Spleen (tissue), 7 donors: ENCODE data around the gene MT1H.
"Not testable (repeated sequence)": the region's sequence is repeated elsewhere in the genome, so short reads cannot be mapped to it uniquely, and the experiment has no call there.

Source experiments
- POLR2A ChIP-seq, 3 donors: fragments of 450-650 bp; IDR thresholded peaks; one replicate each; pipeline ENCODE4 v1.5.1; 2017; ENCODE audit warnings: antibody characterized with exemption in 3 of 3, mild to moderate bottlenecking in 1 of 3
- POLR2AphosphoS5 ChIP-seq, 3 donors: sonication (generic); formaldehyde crosslinking; IDR thresholded peaks; one replicate each; pipeline ENCODE4 v1.5.1; 2017; ENCODE audit warnings: antibody characterized with exemption in 3 of 3
- TF ChIP-seq, protein P1 (sequence below), 11 experiments: fragments of 200-600 bp in 7 of 11; fragments of 450-650 bp in 4 of 11; sonication (generic) in 4 of 11; IDR thresholded peaks in 8 of 11; conservative IDR thresholded peaks in 3 of 11; 1 replicate in 7 of 11; 2 replicates in 4 of 11; pipeline versions ENCODE4 v1.4.0 to v1.8.0; 2016 to 2021; ENCODE audit warnings: antibody characterized with exemption in 11 of 11, inconsistent platforms in 4 of 11, mild to moderate bottlenecking in 1 of 11
- donor health status: DM: no; HTN: no; CAD: no; lungs with moderate emphysema.
- donor health status: DM: no; HTN: no; CAD: no.
- donor health status: DM: no; HTN: no; CAD: no.

DNA sequence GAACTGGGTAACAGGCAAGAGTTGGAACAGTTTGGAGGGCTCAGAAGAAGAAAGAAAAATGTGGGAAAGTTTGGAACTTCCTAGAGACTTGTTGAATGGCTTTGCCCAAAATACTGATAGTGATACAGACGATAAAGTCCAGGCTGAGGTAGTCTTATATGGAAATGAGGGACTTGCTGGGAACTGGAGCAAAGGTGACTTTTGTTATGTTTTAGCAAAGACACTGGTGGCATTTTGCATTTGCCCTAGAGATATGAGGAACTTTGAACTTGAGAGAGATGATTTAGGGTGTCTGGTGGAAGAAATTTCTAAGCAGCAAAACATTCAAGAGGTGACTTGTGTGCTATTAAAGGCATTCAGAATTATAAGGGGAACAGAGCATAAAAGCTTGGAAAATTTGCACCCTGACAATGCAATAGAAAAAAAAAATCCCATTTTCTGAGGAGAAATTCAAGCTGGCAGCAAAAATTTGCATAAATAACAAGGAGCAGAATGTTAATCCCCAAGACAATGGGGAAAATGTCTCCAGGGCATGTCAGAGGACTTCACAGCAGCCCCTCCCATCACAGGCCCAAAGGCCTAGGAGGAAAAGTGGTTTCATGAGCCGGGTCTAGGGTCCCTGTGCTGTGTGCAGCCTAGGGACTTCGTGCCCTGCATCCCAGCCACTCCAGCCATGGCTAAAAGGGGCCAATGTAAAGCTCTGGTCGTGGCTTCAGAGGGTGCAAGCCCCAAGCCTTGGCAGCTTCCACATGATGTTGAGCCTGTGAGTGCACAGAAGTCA, 47.8 kb upstream of the MT1H start:
- not testable (repeated sequence) for TF ChIP-seq POLR2A, POLR2AphosphoS5 (IDR thresholded peaks at IDR 0.05)
- TF ChIP-seq, protein P1, sequence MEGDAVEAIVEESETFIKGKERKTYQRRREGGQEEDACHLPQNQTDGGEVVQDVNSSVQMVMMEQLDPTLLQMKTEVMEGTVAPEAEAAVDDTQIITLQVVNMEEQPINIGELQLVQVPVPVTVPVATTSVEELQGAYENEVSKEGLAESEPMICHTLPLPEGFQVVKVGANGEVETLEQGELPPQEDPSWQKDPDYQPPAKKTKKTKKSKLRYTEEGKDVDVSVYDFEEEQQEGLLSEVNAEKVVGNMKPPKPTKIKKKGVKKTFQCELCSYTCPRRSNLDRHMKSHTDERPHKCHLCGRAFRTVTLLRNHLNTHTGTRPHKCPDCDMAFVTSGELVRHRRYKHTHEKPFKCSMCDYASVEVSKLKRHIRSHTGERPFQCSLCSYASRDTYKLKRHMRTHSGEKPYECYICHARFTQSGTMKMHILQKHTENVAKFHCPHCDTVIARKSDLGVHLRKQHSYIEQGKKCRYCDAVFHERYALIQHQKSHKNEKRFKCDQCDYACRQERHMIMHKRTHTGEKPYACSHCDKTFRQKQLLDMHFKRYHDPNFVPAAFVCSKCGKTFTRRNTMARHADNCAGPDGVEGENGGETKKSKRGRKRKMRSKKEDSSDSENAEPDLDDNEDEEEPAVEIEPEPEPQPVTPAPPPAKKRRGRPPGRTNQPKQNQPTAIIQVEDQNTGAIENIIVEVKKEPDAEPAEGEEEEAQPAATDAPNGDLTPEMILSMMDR (IDR thresholded peaks at IDR 0.05 in 8 of 11, conservative IDR thresholded peaks at IDR 0.05 in 3 of 11) = not testable (repeated sequence)
